GM18519 (cell line): Measurements from ENCODE around the gene ADH7.
A peak's percentile ranks its signal among the peaks of the same experiment; 100 is the strongest.
"Not testable (repeated sequence)": the region's sequence is repeated elsewhere in the genome, so short reads cannot be mapped to it uniquely, and the experiment has no call there.

ENCODE experiments used
- ATAC-seq: cut with Tn5 transposase; IDR thresholded peaks from one replicate; pipeline ENCODE4 v1.9.1; 2021; ENCODE audit warnings: mild to moderate bottlenecking, moderate library complexity; ENCODE audit not compliant: unreplicated experiment, low FRiP score

Gene ADH7

DNA sequence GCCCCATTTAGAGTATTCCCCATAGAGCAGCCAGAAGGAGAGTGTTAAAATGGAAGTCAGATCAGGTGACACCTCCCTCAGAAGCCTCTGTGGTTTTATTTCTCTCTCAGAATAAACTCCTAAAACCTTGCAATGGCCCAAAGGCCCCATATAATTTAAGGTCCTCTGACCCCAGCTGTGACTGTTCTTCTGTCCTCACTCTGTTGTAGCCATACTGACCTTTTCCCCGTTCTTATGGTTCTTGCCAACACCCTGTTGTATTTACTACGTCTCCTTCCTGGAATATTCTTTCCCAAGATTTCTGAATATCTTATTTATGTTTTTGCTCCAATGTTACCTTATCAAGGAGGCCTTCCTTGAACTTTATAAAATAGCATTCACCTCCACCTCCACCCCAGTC, 18.0 kb downstream of the ADH7 start:
- no peak for ATAC-seq

DNA sequence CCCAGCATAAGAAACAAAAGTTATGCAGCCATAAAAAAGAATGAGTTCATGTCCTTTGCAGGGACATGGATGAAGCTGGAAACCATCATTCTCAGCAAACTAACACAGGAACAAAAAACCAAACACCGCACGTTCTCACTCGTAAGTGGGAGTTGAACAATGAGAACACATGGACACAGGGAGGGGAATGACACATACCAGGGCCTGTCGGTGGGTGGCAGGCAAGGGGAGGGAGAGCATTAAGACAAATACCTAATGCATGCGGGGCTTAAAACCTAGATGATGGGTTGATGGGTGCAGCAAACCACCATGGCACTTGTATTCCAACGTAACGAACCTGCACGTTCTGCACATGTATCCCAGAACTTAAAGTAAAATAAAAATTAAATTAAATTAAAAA, 19.4 kb downstream of the ADH7 start:
- not testable (repeated sequence) for ATAC-seq

- ATAC-seq, result not testable (repeated sequence)
Measured at GRCh38 chr4:99414902-99415301, 20.2 kb downstream of the ADH7 start.

- no peak for ATAC-seq
Measured at GRCh38 chr4:99414401-99414800, 20.7 kb downstream of the ADH7 start.

- no peak for ATAC-seq
Measured at GRCh38 chr4:99413140-99413539, 22.0 kb downstream of the ADH7 start.

GRCh38 chr4:99411041-99411440, 24.1 kb downstream of the ADH7 start:
- ATAC-seq, result no peak

- ATAC-seq, result no peak
Measured at GRCh38 chr4:99410075-99410474, 25.1 kb downstream of the ADH7 start.

DNA sequence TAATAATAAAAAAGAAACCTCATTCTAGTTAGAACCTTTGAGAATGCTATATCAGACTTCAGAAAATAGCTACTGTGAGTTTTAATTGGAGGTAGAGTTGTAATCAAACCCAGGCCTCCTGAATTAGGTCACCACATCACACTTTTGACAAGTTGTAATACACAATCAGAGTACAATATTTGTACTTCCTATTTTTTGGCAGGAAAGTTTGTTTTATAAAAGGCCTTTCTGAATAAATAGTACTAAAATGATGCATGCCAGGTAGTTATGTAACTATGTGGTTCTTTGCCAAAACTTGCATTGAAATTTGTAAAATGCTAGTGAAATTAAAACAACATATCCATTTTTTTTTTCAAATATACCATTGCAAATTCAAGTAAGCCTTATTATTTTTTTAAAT, 26.8 kb downstream of the ADH7 start:
- no peak for ATAC-seq

GRCh38 chr4:99405433-99406115, 29.6 kb downstream of the ADH7 start:
- ATAC-seq, result no peak

- peak; percentile 90 for ATAC-seq
Measured at GRCh38 chr4:99404595-99405287, 30.4 kb downstream of the ADH7 start.

GRCh38 chr4:99403380-99404184, 31.6 kb downstream of the ADH7 start:
- peak; percentile 48 for ATAC-seq

DNA sequence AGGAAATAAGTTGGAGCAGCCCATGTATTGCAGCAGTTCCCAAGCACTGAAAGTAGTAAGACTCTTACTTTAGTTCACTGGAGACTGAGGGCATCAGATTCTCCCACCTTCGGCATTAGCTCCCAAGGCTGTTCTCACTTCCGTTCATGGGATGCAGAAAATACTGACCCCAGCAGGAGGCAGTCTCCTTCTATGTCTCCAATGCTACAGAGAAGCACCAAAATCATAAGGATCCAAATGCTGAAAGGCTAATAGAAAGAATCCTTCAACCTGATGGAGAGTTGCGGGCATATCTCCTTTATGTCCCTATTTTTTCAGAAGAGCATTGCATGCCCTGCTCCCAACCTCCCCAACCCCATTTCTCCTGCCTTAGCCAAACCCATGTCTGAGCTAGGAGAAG, 32.4 kb downstream of the ADH7 start:
- ATAC-seq, result no peak

- ATAC-seq, result no peak
Measured at GRCh38 chr4:99400831-99401230, 34.3 kb downstream of the ADH7 start.

DNA sequence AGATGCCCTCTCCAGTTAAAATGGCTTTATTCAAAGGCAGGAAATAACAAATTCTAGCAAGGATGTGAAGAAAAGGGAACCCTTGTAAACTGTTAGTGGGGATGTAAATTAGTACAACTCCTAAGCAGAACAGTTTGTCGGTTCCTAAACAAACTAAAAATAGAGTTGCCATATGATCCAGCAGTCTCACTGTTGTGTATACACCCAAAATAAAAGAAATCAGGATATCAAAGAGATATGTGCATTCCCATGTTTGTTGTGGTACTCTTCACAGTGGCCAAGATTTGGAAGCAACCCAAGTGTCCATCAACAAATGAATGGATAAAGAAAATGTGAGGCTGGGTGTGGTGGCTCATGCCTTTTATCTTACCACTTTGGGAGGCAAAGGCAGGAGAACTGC, 36.1 kb downstream of the ADH7 start:
- no peak for ATAC-seq

GRCh38 chr4:99395595-99396364, 39.4 kb downstream of the ADH7 start:
- no peak for ATAC-seq

- ATAC-seq, result no peak
Measured at GRCh38 chr4:99394896-99395295, 40.2 kb downstream of the ADH7 start.

DNA sequence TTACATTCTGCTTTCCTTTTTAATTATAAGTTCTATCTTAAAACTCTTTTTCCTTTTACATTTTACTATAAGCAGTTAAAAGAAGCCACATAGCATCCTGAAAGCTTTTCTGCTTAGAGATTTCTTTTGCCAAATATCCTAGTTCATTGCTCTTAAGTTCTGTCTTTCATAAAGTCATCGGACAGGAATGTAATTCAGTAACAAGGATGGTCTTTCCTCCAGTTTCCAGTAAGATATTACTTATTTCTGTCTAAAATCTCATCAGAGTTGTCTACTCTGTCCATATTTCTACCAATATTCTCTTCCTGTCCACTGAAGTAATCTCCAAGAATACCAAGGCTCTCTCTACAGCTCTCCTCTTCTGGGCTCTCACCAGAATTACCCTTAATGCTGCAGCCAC, 45.1 kb downstream of the ADH7 start:
- no peak for ATAC-seq

- no peak for ATAC-seq
Measured at GRCh38 chr4:99389606-99390005, 45.5 kb downstream of the ADH7 start.

GRCh38 chr4:99383833-99384392, 51.2 kb downstream of the ADH7 start:
- no peak for ATAC-seq

GRCh38 chr4:99383399-99383798, 51.7 kb downstream of the ADH7 start:
- no peak for ATAC-seq
